Hepatocyte (in vitro differentiated cells): Measurements from ENCODE around the gene STRN4.

Source experiments
- EZH2phosphoT487 ChIP-seq: fragments of 200-600 bp; sonication (generic); IDR thresholded peaks from one replicate; pipeline ENCODE4 v1.6.1; 2018; ENCODE audit warnings: antibody characterized with exemption, mild to moderate bottlenecking, low read depth, moderate library complexity; ENCODE audit not compliant: unreplicated experiment, severe bottlenecking
- TF ChIP-seq, protein P1 (sequence below): fragments of 200-600 bp; sonication (generic); IDR thresholded peaks from 2 replicates; pipeline ENCODE4 v1.5.1; 2016; ENCODE audit warnings: antibody characterized with exemption, mild to moderate bottlenecking; ENCODE audit not compliant: poor library complexity

DNA sequence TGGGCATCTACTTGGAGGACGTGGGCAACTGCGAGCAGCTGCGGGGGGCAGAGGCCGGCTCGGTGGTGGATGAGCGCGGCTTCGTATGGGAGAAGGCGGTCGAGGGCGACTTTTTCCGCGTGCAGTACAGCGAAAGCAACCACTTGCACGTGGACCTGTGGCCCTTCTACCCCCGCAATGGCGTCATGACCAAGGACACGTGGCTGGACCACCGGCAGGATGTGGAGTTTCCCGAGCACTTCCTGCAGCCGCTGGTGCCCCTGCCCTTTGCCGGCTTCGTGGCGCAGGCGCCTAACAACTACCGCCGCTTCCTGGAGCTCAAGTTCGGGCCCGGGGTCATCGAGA, 10.3 kb upstream of the STRN4 start:
- TF ChIP-seq, protein P1, sequence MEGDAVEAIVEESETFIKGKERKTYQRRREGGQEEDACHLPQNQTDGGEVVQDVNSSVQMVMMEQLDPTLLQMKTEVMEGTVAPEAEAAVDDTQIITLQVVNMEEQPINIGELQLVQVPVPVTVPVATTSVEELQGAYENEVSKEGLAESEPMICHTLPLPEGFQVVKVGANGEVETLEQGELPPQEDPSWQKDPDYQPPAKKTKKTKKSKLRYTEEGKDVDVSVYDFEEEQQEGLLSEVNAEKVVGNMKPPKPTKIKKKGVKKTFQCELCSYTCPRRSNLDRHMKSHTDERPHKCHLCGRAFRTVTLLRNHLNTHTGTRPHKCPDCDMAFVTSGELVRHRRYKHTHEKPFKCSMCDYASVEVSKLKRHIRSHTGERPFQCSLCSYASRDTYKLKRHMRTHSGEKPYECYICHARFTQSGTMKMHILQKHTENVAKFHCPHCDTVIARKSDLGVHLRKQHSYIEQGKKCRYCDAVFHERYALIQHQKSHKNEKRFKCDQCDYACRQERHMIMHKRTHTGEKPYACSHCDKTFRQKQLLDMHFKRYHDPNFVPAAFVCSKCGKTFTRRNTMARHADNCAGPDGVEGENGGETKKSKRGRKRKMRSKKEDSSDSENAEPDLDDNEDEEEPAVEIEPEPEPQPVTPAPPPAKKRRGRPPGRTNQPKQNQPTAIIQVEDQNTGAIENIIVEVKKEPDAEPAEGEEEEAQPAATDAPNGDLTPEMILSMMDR, result no peak
- no peak for TF ChIP-seq EZH2phosphoT487
